Prostate gland (tissue), 2 donors: ENCODE data around the gene RPSA.
"Not testable (repeated sequence)": the region's sequence is repeated elsewhere in the genome, so short reads cannot be mapped to it uniquely, and the experiment has no call there.

Experiments used
- CTCF ChIP-seq, 4 experiments: fragments of 200-600 bp in 2 of 4; fragments of 450-650 bp in 2 of 4; sonication (generic) in 2 of 4; IDR thresholded peaks; 1 replicate in 3 of 4; 2 replicates in 1 of 4; pipeline ENCODE4 v1.5.1; 2016 to 2019; ENCODE audit warnings: antibody characterized with exemption in 4 of 4, mild to moderate bottlenecking in 2 of 4, moderate library complexity in 2 of 4
- POLR2A ChIP-seq: fragments of 450-650 bp; IDR thresholded peaks from one replicate; pipeline ENCODE4 v1.6.1; 2016; ENCODE audit warnings: antibody characterized with exemption, mild to moderate bottlenecking

GRCh38 chr3:39453872-39454271, 47.4 kb downstream of the RPSA start:
- TF ChIP-seq CTCF (IDR thresholded peaks at IDR 0.05); POLR2A: not testable (repeated sequence)
